DND-41 (cell line): ENCODE measurements around the gene TMEM208.

Experiments
- ATAC-seq: fragments of 200-7000 bp; cut with Tn5 transposase; 3 replicates; pipeline ENCODE4 v1.9.1; 2021; ENCODE audit warnings: low read depth; ENCODE audit not compliant: insufficient read depth
- DNase-seq: peaks from one replicate; pipeline ENCODE4 v3.0.0-alpha.2; 2020
- H2AFZ ChIP-seq: 2 replicates; pipeline ENCODE4 v1.6.0; 2012; ENCODE audit warnings: low read depth, low read length
- H3K27ac ChIP-seq: 2 replicates; pipeline ENCODE4 v1.5.1; 2012; ENCODE audit warnings: low read length, inconsistent platforms
- H3K27me3 ChIP-seq: fragments of 200-600 bp; sonication (generic); 2 replicates; pipeline ENCODE4 v1.6.0; 2012; ENCODE audit warnings: low read length, mild to moderate bottlenecking, inconsistent platforms; ENCODE audit not compliant: insufficient read depth, poor library complexity
- H3K36me3 ChIP-seq: 2 replicates; pipeline ENCODE4 v1.5.1; 2012; ENCODE audit warnings: low read length, inconsistent platforms; ENCODE audit not compliant: insufficient read depth
- H3K4me1 ChIP-seq: 2 replicates; pipeline ENCODE4 v1.5.1; 2012; ENCODE audit warnings: mild to moderate bottlenecking, low read length; ENCODE audit not compliant: insufficient read depth
- H3K4me2 ChIP-seq: 2 replicates; pipeline ENCODE4 v1.6.0; 2012; ENCODE audit warnings: mild to moderate bottlenecking, moderate library complexity, low read length, inconsistent platforms; ENCODE audit not compliant: insufficient read depth
- H3K4me3 ChIP-seq, 2 experiments: fragments of 200-600 bp in 1 of 2; shearing (Covaris generic) in 1 of 2; 2 replicates each; pipeline ENCODE4 v1.5.1; 2012 to 2016; ENCODE audit warnings: inconsistent platforms in 2 of 2, low read length in 2 of 2, mild to moderate bottlenecking in 2 of 2, low read depth in 1 of 2, moderate library complexity in 1 of 2
- H3K79me2 ChIP-seq: 2 replicates; pipeline ENCODE4 v1.6.0; 2012; ENCODE audit warnings: low read length, inconsistent platforms; ENCODE audit not compliant: insufficient read depth
- H3K9ac ChIP-seq: 2 replicates; pipeline ENCODE4 v1.6.0; 2012; ENCODE audit warnings: low read depth, mild to moderate bottlenecking, inconsistent platforms, low read length, moderate library complexity
- H3K9me3 ChIP-seq: 2 replicates; pipeline ENCODE4 v1.5.1; 2012; ENCODE audit warnings: low read length, moderate library complexity, mild to moderate bottlenecking, inconsistent platforms; ENCODE audit not compliant: insufficient read depth, severe bottlenecking
- H4K20me1 ChIP-seq: 2 replicates; pipeline ENCODE4 v1.6.0; 2012; ENCODE audit warnings: low read length; ENCODE audit not compliant: insufficient read depth
- CTCF ChIP-seq: IDR thresholded peaks from 2 replicates; pipeline ENCODE4 v1.5.1; 2012; ENCODE audit warnings: borderline replicate concordance, low read length, moderate library complexity, mild to moderate bottlenecking; ENCODE audit not compliant: poor library complexity, severe bottlenecking; ENCODE audit errors: extremely low read depth
- EZH2 ChIP-seq: IDR thresholded peaks from 3 replicates; pipeline ENCODE4 v1.6.1; 2012; ENCODE audit warnings: borderline replicate concordance, low read depth, mild to moderate bottlenecking, moderate library complexity, low read length, inconsistent platforms; ENCODE audit not compliant: severe bottlenecking

The TMEM208 gene

GRCh38 chr16:67195676-67196075 is 31.3 kb upstream of the TMEM208 start:
- Histone ChIP-seq H3K4me2 (no peak overlapping the region), H3K4me1 (peaks cover 36% of the 10 kb centered on the region), H3K36me3 (peaks cover 79% of the 10 kb centered on the region), H3K9ac (no peak overlapping the region), H4K20me1 (peaks cover 48% of the 10 kb centered on the region), H2AFZ (no peak overlapping the region), H3K27ac (no peak overlapping the region), H3K27me3 (no peaks in the 10 kb centered on the region), H3K79me2 (peaks cover 41% of the 10 kb centered on the region), H3K4me3 (no peak overlapping the region), H3K9me3 (no peaks in the 10 kb centered on the region)
- DNase-seq (no peak), ATAC-seq (no peak)
- TF ChIP-seq CTCF (no peak), EZH2 (no peak)

GRCh38 chr16:67196881-67197280 is 30.0 kb upstream of the TMEM208 start:
- Histone ChIP-seq H3K9ac (no peak overlapping the region), H3K79me2 (peaks cover 33% of the 10 kb centered on the region), H3K27ac (no peak overlapping the region), H3K4me2 (no peak overlapping the region), H3K4me3 (no peak overlapping the region), H2AFZ (no peak overlapping the region), H3K4me1 (peaks cover 25% of the 10 kb centered on the region), H3K36me3 (peaks cover 89% of the 10 kb centered on the region), H3K27me3 (no peaks in the 10 kb centered on the region), H3K9me3 (no peaks in the 10 kb centered on the region), H4K20me1 (peaks cover 48% of the 10 kb centered on the region)
- no peak for DNase-seq
- no peak for TF ChIP-seq CTCF
- TF ChIP-seq EZH2 = no peak
- no peak for ATAC-seq

DNA sequence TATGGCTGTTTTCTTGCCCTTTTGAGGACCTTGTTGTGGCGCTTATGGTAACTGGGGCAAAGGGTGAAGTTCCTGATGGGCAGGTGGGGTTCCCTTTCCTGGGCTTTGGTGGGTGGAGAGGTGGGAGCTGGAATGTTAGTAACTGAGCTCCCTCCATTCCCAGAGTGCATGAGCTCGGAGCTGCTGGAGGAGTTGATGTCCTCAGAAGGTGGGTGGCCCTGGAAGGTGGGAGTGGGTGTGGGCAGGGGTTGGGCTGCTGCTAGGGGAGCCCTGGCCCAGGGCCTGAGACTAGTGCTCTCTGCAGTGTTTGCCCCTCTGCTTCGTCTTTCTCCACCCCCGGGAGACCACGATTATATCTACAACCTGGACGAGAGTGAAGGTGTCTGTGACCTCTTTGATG is 29.2 kb upstream of the TMEM208 start:
- Histone ChIP-seq H4K20me1 (peaks cover 51% of the 10 kb centered on the region), H3K4me1 (peaks cover 21% of the 10 kb centered on the region)

More for the DNA sequence above, 29.2 kb upstream of the TMEM208 start:
- Histone ChIP-seq H3K4me3 (no peak overlapping the region), H2AFZ (no peak overlapping the region), H3K9ac (no peak overlapping the region), H3K79me2 (peaks cover 25% of the 10 kb centered on the region), H3K27me3 (no peaks in the 10 kb centered on the region), H3K9me3 (no peaks in the 10 kb centered on the region), H3K27ac (no peak overlapping the region), H3K4me2 (no peak overlapping the region), H3K36me3 (peaks cover 92% of the 10 kb centered on the region)
- DNase-seq (no peak), ATAC-seq (no peak)
- no peak for TF ChIP-seq CTCF
- no peak for TF ChIP-seq EZH2
